ENCODE results near the gene ACADS. TPM values are rescaled to one million over a fixed set of nuclear protein-coding genes. Genes with fewer than 3 reads are reported as not detected.

ACADS gene
- total RNA-seq, 3 donors from 2014 or later (not counting 1 experiment from before 2014, with no cell fraction given), result 14.9 to 18.6 (median 15.5) TPM

- Mint-ChIP-seq H3K36me3 (no peaks in the 10 kb centered on the region), H3K27ac (peak overlapping the region; percentile 90), H3K4me3 (peak overlapping the region; percentile 93), H3K9me3 (no peaks in the 10 kb centered on the region), H3K27me3 (ENCODE audit: low read depth in 2 of 2) (no peaks in the 10 kb centered on the region), H3K4me1 (peaks cover 30 to 39% of the 10 kb centered on the region in 2 donors)
- WGBS (ENCODE audit: insufficient coverage), result under 1% methylated on average over 46 of the region's 46 CpGs
- ATAC-seq, result peak; percentile 71 to 86 (median 75)
- Histone ChIP-seq H3K4me3 (ENCODE audit: low read length) (peak overlapping the region; percentile 58), H3K27ac (ENCODE audit: low read length) (peak overlapping the region; percentile 80), H3K9me3 (ENCODE audit: control insufficient read depth, insufficient read depth, low read length) (no peaks in the 10 kb centered on the region), H3K36me3 (ENCODE audit: control insufficient read depth, insufficient read depth, low read length) (no peaks in the 10 kb centered on the region), H3K27me3 (ENCODE audit: control insufficient read depth, insufficient read depth, low read length) (no peaks in the 10 kb centered on the region), H3K4me1 (ENCODE audit: control insufficient read depth, insufficient read depth, low read length) (peaks cover 40% of the 10 kb centered on the region)
- no peak for TF ChIP-seq CTCF (IDR thresholded peaks at IDR 0.05)
- intact Hi-C loops (cut with micrococcal nuclease), result loop anchor here (1.0 to 5.0 kb wide), 3 partner anchors 29 to 1541 kb away; partner anchors contain the start of genes ACADS and DIABLO
- DNase-seq, result peak; percentile 95 to 100
Observed at GRCh38 chr12:120686151-120686689, 39.4 kb upstream of the ACADS start.

- no peaks in the 10 kb centered on the region for H3K36me3 Mint-ChIP-seq
- Histone ChIP-seq H3K27me3 (ENCODE audit: control insufficient read depth, insufficient read depth, low read length) (no peaks in the 10 kb centered on the region), H3K9me3 (ENCODE audit: control insufficient read depth, insufficient read depth, low read length) (no peaks in the 10 kb centered on the region), H3K36me3 (ENCODE audit: control insufficient read depth, insufficient read depth, low read length) (no peaks in the 10 kb centered on the region), H3K4me1 (ENCODE audit: control insufficient read depth, insufficient read depth, low read length) (peaks cover 40% of the 10 kb centered on the region), H3K4me3 (ENCODE audit: low read length) (peak within 1 kb of the TSS; percentile 58), H3K27ac (ENCODE audit: low read length) (peak within 1 kb of the TSS; percentile 80)
- WGBS (ENCODE audit: insufficient coverage), result under 1% methylated on average over 84 of the region's 84 CpGs
- no peak for TF ChIP-seq CTCF (IDR thresholded peaks at IDR 0.05)
- no peaks in the 10 kb centered on the region for H3K27me3 Mint-ChIP-seq (ENCODE audit: low read depth in 2 of 2)
- peak; percentile 99 for DNase-seq
- H3K27ac Mint-ChIP-seq, result peak within 1 kb of the TSS; percentile 90
- H3K9me3 Mint-ChIP-seq, result no peaks in the 10 kb centered on the region
- ATAC-seq, result peak; percentile 82 to 92 (median 83)
- H3K4me1 Mint-ChIP-seq, result peaks cover 34 to 42% of the 10 kb centered on the region in 2 donors
- peak within 1 kb of the TSS; percentile 93 for H3K4me3 Mint-ChIP-seq
- intact Hi-C loops (cut with micrococcal nuclease), result loop anchor here (1.0 to 5.0 kb wide), 3 partner anchors 28 to 1540 kb away; partner anchors contain the start of genes ACADS and DIABLO
Observed at GRCh38 chr12:120686690-120687577, 38.7 kb upstream of the ACADS start, which contains the start of gene MLEC. TSS of gene MLEC (plus strand) at chr12:120687149. CDS start at chr12:120687297, 148 bp downstream.

- peak overlapping the region; percentile 66 to 81 for H3K27ac Mint-ChIP-seq
- peaks cover 42 to 50% of the 10 kb centered on the region in 2 donors for H3K4me1 Mint-ChIP-seq
Observed at GRCh38 chr12:120687578-120688289, 37.9 kb upstream of the ACADS start.

More at GRCh38 chr12:120687578-120688289, 37.9 kb upstream of the ACADS start:
- H3K27me3 Mint-ChIP-seq (ENCODE audit: low read depth in 2 of 2), result no peaks in the 10 kb centered on the region
- no peaks in the 10 kb centered on the region for H3K36me3 Mint-ChIP-seq
- H3K27me3 ChIP-seq (ENCODE audit: control insufficient read depth, insufficient read depth, low read length), result no peaks in the 10 kb centered on the region
- peak overlapping the region; percentile 58 for H3K4me3 ChIP-seq (ENCODE audit: low read length)
- DNase-seq (peak; percentile 25 to 57), ATAC-seq (no peak)
- under 1% methylated on average over 31 of the region's 31 CpGs for WGBS (ENCODE audit: insufficient coverage)
- H3K27ac ChIP-seq (ENCODE audit: low read length), result peak overlapping the region; percentile 49
- H3K9me3 ChIP-seq (ENCODE audit: control insufficient read depth, insufficient read depth, low read length), result no peaks in the 10 kb centered on the region
- no peaks in the 10 kb centered on the region for H3K9me3 Mint-ChIP-seq
- H3K36me3 ChIP-seq (ENCODE audit: control insufficient read depth, insufficient read depth, low read length), result no peaks in the 10 kb centered on the region
- H3K4me3 Mint-ChIP-seq, result peak overlapping the region; percentile 87
- peaks cover 40% of the 10 kb centered on the region for H3K4me1 ChIP-seq (ENCODE audit: control insufficient read depth, insufficient read depth, low read length)
- no peak for TF ChIP-seq CTCF (IDR thresholded peaks at IDR 0.05)
- intact Hi-C loops (cut with micrococcal nuclease), result loop anchor here (2.0 to 5.0 kb wide), 2 partner anchors 27 to 1540 kb away; partner anchors contain the start of gene DIABLO

Measured in natural killer cell (primary cell).